HG02571 (cell line): ENCODE data around the gene TNFRSF25.

Experiments used
- ATAC-seq: cut with Tn5 transposase; IDR thresholded peaks from one replicate; pipeline ENCODE4 v1.9.1; 2021; ENCODE audit warnings: mild to moderate bottlenecking, moderate library complexity; ENCODE audit not compliant: unreplicated experiment

Gene TNFRSF25

DNA sequence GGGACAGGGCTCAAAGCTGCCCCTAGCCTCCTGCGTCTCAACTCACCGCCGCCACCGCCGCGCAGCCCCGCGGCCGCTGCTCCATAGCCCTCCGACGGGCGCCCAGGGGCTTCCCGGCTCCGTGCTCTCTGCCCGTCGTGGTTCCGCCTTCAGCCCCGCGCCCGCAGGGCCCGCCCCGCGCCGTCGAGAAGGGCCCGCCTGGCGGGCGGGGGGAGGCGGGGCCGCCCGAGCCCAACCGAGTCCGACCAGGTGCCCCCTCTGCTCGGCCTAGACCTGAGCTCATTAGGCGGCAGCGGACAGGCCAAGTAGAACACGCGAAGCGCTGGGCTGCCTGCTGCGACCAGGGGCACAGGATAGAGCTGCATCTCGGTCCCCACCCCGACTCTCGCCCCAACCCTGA lies at the start of gene TNFRSF25:
Gene TNFRSF25, minus strand, starts transcription at position 151 of the 400 bp plus-strand sequence. Its CDS starts 66 bp downstream, at position 85.
- no peak for ATAC-seq

- no peak for ATAC-seq
These were observed 49.8 kb upstream of the TNFRSF25 start for GRCh38 chr1:6515771-6516170.

DNA sequence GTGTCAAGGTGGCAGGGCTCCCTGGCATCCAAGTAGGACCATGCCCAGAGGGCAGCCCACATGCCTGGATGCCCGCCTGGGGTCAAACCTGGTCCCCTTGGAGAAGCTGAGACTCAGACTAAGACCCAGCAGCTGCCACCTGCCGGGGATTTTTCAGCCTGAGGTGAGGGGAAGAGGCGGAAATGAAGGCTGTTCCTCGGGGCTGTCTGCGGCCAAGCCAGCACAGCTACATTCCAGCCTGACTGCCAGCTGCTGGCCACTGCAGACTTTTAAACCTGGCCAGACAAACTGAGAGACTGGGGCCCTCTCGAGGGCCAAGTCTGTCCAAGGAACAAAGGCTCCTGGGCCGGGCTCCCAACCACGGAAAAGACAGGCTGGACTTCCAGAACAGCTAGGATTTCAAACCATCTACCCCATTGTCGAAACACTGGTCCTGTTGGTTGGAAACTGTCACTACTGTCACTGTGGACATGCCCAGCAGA lies 47.4 kb upstream of the TNFRSF25 start:
- ATAC-seq = no peak

DNA sequence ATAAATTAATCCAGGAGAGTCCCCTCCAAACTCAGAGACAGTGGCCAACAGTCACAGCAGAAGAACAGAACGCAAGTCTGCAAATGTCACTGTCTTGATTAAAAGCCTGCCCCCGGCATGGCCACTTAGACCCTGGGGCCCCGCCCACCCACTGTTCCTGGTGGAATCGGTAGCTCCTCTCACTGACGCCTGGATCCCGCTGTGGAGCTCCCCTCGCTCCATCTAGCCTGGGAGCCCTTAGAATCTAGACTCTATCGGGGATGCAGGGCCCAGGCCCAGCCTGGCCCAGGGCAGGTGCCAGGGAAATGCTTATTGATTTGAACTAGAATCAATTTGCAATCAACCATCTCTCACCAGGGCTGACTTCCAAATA lies 46.9 kb upstream of the TNFRSF25 start:
- ATAC-seq = no peak

DNA sequence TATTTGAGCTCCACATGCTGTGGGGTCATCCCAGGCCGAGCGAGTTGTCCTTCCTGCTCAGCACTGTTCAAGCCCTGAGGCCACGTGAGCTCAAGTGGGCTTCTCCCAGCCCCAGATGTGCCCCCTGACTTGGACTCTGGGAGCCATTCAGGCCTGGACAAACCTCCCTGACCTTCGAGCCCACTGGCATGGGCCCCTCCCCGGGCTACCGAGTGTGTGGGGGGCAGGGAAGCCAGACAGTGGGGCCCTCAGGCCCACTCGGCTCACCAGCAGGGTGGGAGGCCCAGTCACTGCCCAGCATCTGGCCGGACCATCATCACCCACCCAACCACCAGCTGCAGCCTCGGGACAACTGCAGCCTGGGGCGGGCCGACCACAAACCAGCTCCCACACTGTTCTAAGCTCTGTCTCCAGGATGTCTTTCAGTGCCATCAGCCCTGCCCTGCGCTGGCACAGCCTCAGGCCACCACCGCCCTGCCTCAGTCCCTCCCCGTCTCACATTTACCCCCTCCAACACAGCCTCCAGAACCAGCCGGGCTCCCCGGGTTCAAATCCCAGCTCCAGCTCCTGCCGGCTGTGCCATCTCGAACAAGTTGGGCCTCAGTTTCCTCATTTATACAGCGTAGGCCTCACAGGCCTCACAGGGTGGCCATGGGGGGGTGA lies 46.4 kb upstream of the TNFRSF25 start:
- no peak for ATAC-seq

- no peak for ATAC-seq
These were observed 45.7 kb upstream of the TNFRSF25 start for GRCh38 chr1:6511561-6512244.

DNA sequence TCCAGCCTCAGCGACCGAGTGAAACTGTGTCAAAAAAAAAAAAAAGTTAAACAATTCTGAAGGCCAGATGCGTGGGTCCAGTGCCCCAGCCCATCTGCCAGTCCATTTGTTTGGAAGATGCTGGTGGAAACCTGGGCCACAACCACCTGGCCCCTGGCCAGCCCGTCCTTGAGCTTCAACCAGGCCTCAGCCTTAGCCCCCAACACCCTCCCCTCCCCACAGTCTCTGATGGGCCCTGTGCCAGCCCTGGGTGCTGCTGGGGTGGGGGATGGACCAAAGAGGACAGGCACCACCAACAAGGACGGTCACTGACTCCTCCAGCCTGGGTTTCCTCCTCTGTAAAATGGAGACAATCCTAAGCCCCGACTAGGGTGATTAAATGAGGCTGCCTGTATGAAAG lies 45.1 kb upstream of the TNFRSF25 start:
- ATAC-seq = no peak

DNA sequence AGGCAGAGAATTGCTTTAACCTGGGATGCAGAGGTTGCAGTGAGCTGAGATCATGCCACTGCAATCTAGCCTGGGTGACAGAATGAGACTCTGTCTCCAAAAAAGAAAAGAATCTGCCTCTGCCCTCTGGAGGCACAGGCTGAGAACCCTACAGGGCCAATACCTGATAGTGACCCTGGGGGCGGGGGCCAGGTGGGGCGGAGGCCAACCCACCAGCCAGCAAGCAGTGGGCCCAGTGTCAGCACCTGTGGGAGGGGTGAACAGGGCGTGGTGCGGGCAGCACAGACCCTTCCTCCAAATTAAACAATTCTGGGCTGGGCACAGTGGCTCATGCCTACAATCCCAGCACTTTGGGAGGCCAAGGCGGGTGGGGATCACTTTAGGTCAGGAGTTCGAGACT lies 44.5 kb upstream of the TNFRSF25 start:
- ATAC-seq = no peak

- no peak for ATAC-seq
These were observed 43.9 kb upstream of the TNFRSF25 start for GRCh38 chr1:6509919-6510291.

DNA sequence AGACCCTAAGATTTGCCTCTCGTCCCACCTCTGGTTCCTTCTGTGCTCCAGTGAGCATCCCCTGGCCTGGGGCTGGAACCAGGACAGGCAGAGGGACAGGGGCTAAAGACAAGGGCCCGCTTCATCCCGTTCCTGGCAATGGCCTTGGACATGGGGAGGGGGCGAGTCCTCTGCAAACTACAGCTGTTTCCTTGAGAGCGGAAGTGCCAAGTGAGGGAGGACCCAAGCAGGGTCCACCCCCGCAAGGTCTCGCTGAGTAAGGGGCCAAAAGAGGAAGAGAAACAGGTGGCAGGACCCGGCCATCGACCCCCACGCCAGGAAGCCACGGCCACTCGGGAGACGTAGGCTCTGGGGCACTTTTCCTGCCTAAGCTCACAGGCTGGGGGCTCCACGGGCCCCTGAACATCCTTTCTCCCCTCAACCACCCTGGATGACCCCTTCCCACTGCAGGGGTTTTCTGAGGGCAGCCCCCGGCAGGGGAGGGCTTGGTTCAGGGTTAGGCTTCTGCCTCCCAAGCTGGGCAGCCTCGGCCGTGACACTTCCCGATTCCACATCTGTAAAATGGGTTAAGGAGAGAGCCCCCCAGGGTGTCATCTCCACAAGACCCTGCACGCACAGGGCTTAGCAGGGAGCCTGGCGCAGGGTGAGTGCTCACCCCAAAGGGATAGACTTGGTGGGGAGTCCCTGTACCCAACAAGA lies 43.4 kb upstream of the TNFRSF25 start:
- ATAC-seq = no peak

DNA sequence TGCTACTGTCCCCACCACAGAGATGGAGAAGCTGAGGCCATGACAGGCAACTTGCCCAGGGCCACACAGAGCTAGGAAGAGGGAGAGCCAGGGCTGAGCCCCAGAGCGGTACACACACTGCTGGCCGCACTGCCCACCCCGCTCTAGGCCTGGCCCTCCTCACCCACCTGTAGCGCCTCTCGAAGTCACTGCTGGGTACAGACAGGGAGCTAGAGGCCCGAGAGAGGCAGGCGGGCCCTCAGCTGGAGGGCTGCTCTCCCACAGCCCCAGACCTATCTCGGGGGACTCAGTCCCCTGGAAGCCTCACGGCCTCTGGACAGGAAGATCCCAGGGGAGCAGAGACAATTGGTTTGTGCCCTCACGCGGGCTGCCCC lies 42.8 kb upstream of the TNFRSF25 start:
- ATAC-seq = no peak

- no peak for ATAC-seq
These were observed 42.3 kb upstream of the TNFRSF25 start for GRCh38 chr1:6508154-6508815.

- no peak for ATAC-seq
These were observed 41.5 kb upstream of the TNFRSF25 start for GRCh38 chr1:6507461-6507911.

DNA sequence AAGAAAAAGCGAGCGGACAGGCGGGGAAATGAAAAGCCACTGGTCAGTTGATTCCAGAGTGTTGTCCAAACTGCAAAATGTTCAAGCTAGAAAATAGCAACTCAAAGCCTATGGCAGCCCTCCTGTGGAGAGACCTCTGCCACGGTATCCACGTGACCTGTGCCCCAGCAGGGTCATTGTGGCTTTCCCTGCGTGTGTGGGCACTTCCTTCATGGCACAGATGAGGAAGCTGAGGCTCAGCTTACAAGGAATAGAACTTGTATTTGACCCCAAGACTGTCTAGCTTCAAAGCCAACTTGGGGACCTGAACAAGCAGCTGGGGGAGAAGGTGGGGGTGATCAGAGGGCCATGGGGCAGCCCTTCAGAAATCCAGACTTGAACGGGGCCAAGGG lies 41.1 kb upstream of the TNFRSF25 start:
- ATAC-seq = no peak

DNA sequence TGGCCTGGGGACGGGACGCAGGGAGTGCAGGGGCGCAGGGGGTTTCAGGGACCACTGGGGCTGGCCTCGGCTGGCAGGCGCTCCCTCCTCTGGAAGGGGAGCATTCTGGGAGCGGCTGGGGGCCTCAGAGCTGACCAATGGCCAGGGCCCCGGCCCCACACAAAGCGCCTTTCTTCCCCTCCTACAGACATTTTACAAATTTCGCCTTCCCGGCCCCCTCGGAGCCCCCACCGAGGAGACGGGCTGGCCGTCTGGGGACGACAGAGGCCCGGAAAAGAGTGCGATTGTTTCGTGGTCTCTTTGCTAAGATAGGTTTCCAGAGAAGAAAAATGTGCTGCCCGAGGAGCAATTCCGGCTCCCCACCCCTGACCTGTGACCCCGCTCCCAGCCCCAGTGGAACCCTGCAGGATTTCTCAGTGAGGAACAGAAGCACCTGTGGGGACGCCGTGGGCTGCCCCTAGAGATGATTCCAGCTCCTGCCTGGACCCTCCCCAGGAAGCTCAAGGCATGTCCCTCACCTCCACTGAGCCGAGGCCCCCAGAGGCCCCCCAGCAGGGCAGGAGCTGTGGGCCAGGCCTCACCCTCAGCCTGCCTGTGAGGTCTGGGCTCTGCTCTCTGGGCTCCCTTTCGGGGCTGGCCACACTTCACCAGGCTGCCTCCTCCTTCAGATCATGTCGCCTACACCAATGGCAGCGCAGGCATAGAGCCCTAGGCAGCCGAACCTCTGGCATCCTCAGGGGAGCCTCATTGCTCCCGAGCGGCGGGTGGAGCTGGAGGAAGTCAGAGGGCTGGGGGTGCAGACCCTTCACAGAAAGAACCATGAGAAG lies 40.5 kb upstream of the TNFRSF25 start:
- ATAC-seq = no peak

- ATAC-seq = no peak
These were observed 39.6 kb upstream of the TNFRSF25 start for GRCh38 chr1:6505367-6506209.

- ATAC-seq = no peak
These were observed 38.9 kb upstream of the TNFRSF25 start for GRCh38 chr1:6504887-6505286.

DNA sequence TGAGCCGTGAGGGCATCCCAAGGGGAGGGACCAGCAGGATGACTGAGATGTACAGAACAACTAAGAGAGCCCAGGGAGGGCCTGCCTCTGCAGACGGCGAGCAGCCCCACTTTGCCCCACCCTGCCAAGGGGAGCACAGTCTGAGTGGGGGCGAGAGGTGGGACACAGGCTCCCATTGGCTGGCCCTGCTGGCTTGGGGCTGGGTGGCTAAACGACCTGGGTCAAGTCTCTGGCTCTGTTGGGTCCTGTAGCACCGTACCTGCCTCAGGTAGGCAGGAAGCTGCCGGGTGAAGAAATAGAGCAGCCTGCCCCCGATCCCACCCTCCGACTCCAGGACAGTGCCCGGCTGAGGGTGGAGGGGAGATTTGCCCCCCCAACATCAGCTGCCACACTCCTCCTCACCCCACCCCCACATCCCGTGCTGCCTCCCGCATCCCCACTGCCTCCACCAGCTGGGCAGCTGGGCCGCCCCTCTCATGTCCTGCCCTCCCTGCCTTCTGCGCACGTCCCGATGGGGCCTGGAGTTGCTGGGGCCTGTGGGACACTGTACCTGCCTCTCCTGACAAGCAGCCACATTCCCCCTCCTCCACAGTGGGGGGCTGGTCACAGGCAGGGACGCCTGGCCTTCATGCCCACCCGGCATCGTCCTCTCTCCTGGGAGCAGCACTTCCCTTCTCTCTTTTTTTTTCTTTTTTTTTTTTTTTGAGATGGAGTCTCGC lies 38.1 kb upstream of the TNFRSF25 start:
- ATAC-seq = no peak
